AG10803 (cell line): ENCODE data around the gene TM4SF5.
A peak's percentile ranks its signal among the peaks of the same experiment; 100 is the strongest.

Experiments used
- DNase-seq: peaks from one replicate; pipeline ENCODE4 v3.0.0; 2010; ENCODE audit warnings: low read depth
- H3K4me3 ChIP-seq: 2 replicates; pipeline ENCODE4 v1.5.1; 2011; ENCODE audit warnings: mild to moderate bottlenecking, low read length, control low read depth
- CTCF ChIP-seq: conservative IDR thresholded peaks from 2 replicates; pipeline ENCODE4 v1.5.1; 2011; ENCODE audit warnings: mild to moderate bottlenecking, low read length, control low read depth, inconsistent platforms

The TM4SF5 gene

GRCh38 chr17:4806777-4807604, 35.3 kb downstream of the TM4SF5 start, which contains the start of gene PLD2:
PLD2 (plus strand) TSS chr17:4807152; CDS start chr17:4807773, 621 bp downstream.
- peak within 1 kb of the TSS; percentile 71 for H3K4me3 ChIP-seq
- DNase-seq, result peak; percentile 70
- no peak for TF ChIP-seq CTCF

DNA sequence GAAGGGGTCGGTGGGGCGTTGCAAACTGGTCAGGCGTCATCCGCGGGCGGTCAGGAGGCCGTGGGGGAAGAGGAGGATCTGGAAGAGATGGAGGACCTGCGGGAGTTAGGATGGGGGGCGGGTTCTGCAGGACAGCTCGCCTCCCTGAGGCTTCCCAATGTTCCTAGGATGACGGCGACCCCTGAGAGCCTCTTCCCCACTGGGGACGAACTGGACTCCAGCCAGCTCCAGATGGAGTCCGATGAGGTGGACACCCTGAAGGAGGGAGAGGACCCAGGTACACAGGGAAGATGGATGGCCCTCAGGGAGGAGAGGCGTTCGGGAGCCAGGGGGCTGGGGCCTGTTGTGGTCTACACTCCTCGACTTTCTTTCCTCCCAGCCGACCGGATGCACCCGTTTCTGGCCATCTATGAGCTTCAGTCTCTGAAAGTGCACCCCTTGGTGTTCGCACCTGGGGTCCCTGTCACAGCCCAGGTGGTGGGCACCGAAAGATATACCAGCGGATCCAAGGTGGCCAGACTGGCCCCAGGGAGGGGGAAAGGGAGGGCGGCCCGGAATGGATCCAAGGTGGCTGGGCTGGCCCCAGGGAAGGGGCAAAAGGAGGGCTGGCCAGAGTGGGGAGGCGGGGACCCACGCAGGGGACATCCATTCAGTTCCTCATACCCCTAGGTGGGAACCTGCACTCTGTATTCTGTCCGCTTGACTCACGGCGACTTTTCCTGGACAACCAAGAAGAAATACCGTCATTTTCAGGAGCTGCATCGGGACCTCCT, 36.1 kb downstream of the TM4SF5 start:
- H3K4me3 ChIP-seq, result peak overlapping the region; percentile 69
- DNase-seq, result no peak
- TF ChIP-seq CTCF, result no peak

DNA sequence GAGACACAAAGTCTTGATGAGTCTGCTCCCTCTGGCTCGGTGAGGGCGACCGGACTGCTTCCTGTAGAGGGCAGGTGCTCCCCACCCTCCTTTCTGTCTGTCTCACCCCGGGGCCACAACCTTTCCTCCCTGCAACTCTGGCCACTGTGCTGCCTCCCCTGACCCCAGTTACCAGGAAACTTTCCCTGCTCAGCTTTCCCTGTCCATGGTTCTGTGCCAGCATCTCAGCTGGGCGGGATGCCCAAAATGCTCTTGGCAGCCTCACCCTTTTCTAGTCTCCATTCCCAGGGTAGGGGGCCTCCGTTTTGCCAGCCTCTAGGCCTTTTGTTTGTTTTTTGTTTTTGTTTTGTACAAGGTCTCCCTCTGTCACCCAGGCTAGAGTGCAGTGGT, 36.7 kb downstream of the TM4SF5 start:
- H3K4me3 ChIP-seq, result no peak overlapping the region
- DNase-seq, result no peak
- TF ChIP-seq CTCF, result no peak

DNA sequence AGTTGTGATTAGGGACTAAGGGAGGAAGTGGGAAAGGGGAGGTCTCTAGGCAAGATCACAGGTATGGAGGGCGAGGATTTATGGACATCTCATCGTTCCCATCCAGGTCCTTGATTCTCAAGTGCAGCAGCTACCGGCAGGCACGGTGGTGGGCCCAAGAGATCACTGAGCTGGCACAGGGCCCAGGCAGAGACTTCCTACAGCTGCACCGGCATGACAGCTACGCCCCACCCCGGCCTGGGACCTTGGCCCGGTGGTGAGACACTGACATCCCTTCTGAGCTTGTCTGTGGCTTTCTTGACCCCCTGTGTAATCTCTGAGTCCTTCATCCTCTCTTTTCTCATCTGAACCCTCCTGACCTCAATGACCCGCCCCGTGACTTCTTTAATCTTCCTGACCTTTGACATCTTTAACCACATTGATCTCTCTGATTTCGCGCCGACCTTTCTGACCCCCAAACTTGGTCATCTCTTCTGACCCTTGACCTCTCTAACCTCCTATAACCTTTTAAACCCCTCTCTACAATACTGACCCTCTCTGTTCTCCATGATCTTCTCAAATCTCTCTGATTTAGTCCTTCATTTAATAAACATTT, 39.1 kb downstream of the TM4SF5 start:
- no peak for DNase-seq
- TF ChIP-seq CTCF, result no peak
- no peak overlapping the region for H3K4me3 ChIP-seq

- no peak for DNase-seq
- H3K4me3 ChIP-seq, result no peak overlapping the region
- TF ChIP-seq CTCF, result no peak
Measured at GRCh38 chr17:4811471-4811870, 39.8 kb downstream of the TM4SF5 start.

GRCh38 chr17:4812690-4813089, 41.0 kb downstream of the TM4SF5 start:
- TF ChIP-seq CTCF, result no peak
- no peak for DNase-seq

More at GRCh38 chr17:4812690-4813089, 41.0 kb downstream of the TM4SF5 start:
- H3K4me3 ChIP-seq, result no peak overlapping the region
